ENCODE measurements around the gene HSD11B1. TPM values are rescaled to one million over a fixed set of nuclear protein-coding genes. Genes with fewer than 3 reads are reported as not detected.

HSD11B1 gene
- polyA plus RNA-seq, 1 donor, result not detected

GRCh38 chr1:209728466-209728865, 23.8 kb downstream of the HSD11B1 start:
- DNase-seq, result peak; percentile 36

- no peak for DNase-seq
These were observed 24.8 kb downstream of the HSD11B1 start for GRCh38 chr1:209729436-209729835.

- DNase-seq, result no peak
These were observed 28.1 kb downstream of the HSD11B1 start for GRCh38 chr1:209732725-209733124.

- DNase-seq, result no peak
These were observed 29.0 kb downstream of the HSD11B1 start for GRCh38 chr1:209733409-209734192.

- DNase-seq, result no peak
These were observed 32.0 kb downstream of the HSD11B1 start for GRCh38 chr1:209736490-209737117.

GRCh38 chr1:209737118-209737505, 32.5 kb downstream of the HSD11B1 start:
- DNase-seq, result no peak

- no peak for DNase-seq
These were observed 33.6 kb downstream of the HSD11B1 start for GRCh38 chr1:209738270-209738669.

- no peak for DNase-seq
These were observed 36.5 kb downstream of the HSD11B1 start for GRCh38 chr1:209741193-209741592.

GRCh38 chr1:209741889-209742288, 37.2 kb downstream of the HSD11B1 start:
- DNase-seq, result no peak

- no peak for DNase-seq
These were observed 37.9 kb downstream of the HSD11B1 start for GRCh38 chr1:209742409-209743144.

- DNase-seq, result no peak
These were observed 38.5 kb downstream of the HSD11B1 start for GRCh38 chr1:209743145-209743482.

- DNase-seq, result no peak
These were observed 42.0 kb downstream of the HSD11B1 start for GRCh38 chr1:209746451-209747165.

- DNase-seq, result peak; percentile 74
These were observed 43.1 kb downstream of the HSD11B1 start for GRCh38 chr1:209747580-209748262.

- no peak for DNase-seq
These were observed 44.0 kb downstream of the HSD11B1 start for GRCh38 chr1:209748620-209749019.

GRCh38 chr1:209749205-209749604, 44.6 kb downstream of the HSD11B1 start:
- DNase-seq, result no peak

- DNase-seq, result no peak
These were observed 45.2 kb downstream of the HSD11B1 start for GRCh38 chr1:209749670-209750323.

GRCh38 chr1:209751627-209752231, 47.1 kb downstream of the HSD11B1 start:
- DNase-seq, result no peak

GRCh38 chr1:209752890-209753289, 48.2 kb downstream of the HSD11B1 start:
- no peak for DNase-seq

GRCh38 chr1:209755256-209755655, 50.6 kb downstream of the HSD11B1 start:
- DNase-seq, result no peak

- DNase-seq, result no peak
These were observed 51.4 kb downstream of the HSD11B1 start, which contains the start of gene TRAF3IP3 for GRCh38 chr1:209755926-209756614. TSS of gene TRAF3IP3 (plus strand) at chr1:209756053. CDS start at chr1:209760040, 3,987 bp downstream.
